GM19351 (cell line): ENCODE measurements around the gene PNPLA7.
"Not testable (repeated sequence)": the region's sequence is repeated elsewhere in the genome, so short reads cannot be mapped to it uniquely, and the experiment has no call there.

Experiments
- ATAC-seq: cut with Tn5 transposase; IDR thresholded peaks from one replicate; pipeline ENCODE4 v1.9.1; 2021; ENCODE audit warnings: mild to moderate bottlenecking, moderate library complexity; ENCODE audit not compliant: unreplicated experiment

The PNPLA7 gene

DNA sequence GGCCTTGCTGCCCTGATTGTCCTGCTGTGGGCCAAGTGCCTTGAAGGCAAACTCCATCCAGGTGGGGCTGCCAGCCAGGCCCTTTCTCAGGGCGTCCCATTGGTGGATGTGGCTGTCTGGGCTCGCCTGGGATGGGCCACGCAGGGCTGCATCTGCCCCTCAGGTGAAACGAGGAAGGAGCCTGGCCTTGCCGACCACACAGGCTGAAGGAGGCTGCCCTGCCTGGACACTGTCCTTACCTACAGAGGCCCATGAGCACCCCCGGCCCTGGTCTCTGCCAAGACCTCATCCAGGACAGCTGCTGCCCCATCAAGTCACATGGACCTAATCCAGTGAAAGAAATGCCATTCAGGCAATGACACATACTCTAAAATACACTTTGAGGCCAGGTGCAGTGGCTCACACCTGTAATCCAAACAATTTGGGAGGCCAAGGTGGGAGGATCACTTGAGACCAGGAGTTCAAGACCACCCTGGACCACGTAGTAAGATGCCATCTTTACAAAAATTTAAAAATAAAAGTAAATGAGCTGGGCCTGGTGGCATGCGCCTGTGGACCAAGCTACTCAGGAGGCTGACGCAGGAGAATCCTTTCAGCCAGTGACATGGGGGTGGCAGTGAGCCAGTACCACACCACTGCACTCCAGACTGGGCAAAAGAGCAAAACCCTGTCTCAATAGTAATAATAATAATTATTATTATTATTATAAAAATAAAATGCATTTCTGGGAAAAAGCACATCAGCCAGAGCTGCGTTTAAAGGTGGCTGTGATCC is 33.9 kb downstream of the PNPLA7 start:
- no peak for ATAC-seq

DNA sequence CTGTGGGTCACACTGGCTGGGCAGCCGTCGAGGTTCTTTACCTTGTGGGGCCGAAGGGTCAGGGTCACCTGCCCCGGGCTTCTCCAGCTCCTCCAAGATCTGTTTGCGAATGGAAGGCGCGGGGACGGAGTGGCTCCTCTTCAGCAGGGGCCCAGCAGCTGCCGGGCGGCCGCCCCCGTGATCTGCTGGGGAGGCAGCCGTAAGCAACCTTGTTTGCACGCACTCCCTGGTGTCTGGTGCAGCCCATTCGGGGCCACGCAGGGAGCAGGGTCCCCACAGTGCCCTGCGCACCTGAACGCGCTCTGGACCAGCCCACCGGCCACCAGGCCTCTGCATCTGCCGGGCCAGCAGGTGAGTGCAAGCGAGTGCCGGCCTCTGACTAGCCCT is 34.9 kb downstream of the PNPLA7 start:
- ATAC-seq: no peak

DNA sequence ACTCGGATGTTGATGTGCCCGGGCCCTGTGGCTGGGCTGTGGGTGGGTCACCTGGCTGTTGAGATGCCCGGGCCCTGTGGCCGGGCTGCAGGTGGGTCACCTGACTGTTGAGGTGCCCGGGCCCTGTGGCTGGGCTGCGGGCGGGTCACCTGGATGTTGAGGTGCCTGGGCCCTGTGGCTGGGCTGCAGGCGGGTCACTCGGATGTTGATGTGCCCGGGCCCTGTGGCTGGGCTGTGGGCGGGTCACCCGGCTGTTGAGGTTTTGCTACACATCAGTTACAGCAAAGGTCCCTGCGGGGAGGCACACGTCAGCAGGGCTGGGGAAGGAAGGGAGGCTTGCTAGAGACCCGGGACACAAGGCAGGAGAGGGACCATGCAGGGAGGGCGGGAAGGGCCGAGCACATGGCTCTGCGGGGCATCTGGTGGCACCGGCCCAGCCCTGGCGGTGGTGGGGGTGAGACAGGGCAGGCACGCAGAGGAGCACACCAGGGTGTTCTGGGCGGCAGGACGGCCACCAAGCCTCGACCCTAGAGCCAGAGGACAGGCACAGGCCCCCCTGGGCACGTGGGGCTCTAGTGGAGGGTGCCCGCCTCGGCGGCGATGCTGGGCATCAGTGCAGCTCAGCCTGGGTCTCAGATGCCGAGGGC is 35.4 kb downstream of the PNPLA7 start:
- no peak for ATAC-seq

DNA sequence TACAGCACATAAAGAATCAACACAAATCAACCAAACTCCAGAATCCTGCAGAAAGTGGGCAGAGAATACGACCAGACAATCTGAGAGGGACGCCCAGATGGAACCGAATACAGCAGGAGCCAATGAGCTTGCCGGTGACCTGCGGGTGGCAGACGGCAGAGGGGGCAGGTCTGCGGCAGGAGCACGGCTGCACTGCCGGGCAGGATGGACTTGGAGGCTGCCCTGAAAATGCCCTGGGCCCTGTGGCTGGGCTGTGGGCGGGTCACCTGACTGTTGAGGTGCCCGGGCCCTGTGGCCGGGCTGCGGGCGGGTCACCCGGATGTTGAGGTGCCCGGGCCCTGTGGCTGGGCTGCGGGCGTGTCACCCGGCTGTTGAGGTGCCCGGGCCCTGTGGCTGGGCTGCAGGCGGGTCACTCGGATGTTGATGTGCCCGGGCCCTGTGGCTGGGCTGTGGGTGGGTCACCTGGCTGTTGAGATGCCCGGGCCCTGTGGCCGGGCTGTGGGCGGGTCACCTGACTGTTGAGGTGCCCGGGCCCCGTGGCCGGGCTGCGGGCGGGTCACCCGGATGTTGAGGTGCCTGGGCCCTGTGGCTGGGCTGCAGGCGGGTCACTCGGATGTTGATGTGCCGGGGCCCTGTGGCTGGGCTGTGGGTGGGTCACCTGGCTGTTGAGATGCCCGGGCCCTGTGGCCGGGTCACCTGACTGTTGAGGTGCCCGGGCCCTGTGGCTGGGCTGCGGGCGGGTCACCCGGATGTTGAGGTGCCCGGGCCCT is 36.2 kb downstream of the PNPLA7 start:
- not testable (repeated sequence) for ATAC-seq

DNA sequence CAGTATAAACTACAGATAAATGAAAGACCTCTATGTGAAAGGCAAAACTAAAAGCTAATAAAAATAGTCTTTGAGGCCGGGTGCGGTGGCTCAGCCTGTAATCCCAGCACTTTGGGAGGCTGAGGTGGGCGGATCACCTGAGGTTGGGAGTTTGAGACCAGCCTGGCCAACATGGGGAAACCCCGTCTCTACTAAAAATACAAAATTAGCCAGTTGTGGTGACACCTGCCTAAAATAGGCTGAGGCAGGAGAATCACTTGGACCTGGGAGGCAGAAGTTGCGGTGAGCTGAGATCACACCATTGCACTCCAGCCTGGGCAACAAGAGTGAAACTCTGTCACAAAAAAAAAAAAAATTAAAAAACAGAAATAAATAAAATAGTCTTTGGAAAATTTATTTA is 37.1 kb downstream of the PNPLA7 start:
- ATAC-seq: not testable (repeated sequence)

DNA sequence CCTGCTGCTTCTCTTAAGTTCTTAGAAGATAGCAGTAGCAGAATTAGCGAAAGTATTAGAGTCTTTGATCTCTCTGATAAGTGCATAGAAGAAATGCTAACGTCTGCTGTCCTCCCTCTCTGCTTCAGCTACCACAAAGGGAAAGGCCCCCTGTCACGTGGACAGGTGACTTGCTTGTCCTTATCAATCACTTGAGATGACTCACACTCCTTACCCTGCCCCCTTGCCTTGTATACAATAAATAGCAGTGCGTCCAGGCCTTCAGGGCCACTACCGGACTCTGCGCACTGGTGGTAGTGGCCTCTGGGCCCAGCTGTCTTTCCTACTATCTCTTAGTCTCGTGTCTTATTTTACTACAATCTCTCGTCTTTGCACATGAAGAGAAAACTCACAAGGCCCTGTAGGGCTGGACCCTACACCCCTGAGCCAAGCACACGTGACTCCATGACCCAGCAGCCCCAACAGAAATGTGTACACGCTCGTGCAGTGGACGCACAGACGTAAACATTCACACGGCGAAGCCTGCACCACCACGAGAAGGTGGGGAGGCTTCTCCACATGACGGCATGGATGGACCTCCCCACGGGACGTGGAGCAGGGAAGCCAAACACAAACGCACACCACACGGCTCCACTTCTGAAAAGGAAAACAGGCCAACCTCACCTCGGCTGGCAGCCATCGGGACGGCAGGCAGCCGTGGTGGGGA is 38.3 kb downstream of the PNPLA7 start:
- no peak for ATAC-seq

DNA sequence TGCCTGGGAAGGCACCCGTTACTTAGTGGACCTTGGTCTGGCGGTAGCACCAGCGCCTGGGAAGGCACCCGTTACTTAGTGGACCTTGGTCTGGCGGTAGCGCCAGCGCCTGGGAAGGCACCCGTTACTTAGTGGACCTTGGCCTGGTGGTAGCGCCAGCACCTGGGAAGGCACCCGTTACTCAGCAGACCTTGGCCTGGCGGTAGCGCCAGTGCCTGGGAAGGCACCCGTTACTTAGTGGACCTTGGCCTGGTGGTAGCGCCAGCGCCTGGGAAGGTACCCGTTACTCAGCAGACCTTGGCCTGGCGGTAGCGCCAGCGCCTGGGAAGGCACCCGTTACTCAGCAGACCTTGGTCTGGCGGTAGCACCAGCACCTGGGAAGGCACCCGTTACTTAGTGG is 39.1 kb downstream of the PNPLA7 start:
- ATAC-seq: not testable (repeated sequence)

DNA sequence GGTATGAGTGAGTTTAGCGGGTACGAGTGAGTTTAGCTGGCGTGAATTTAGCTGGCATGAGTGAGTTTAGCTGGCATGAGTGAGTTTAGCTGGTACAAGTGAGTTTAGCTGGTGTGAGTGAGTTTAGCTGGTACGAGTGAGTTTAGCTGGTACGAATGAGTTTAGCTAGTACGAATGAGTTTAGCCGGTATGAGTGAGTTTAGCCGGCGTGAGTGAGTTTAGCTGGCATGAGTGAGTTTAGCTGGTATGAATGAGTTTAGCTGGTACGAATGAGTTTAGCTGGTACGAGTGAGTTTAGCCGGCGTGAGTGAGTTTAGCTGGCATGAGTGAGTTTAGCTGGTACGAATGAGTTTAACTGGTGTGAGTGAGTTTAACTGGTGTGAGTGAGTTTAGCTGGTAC is 41.0 kb downstream of the PNPLA7 start:
- no peak for ATAC-seq

DNA sequence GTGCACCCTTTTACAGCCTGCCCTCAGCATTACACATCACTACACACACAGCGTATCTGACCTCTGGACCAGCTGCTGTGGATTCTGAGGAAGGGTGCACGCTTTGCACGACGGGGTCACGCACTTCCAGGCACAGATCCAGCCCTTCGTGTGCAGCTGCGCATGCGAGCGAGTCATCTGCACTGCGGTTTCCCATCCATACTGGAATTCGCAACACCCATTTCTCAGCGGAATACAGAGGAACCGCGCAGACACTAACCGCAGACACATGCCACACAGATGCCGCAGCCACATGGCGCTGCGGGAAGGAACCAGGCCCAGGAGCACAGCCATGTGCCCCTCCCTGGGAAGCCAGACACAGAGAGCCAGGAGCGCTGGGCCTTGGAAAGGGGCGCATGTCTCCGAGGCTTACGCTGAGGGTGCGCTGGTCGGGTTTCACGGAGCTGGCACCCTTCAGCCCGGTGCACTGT is 43.5 kb downstream of the PNPLA7 start:
- no peak for ATAC-seq

DNA sequence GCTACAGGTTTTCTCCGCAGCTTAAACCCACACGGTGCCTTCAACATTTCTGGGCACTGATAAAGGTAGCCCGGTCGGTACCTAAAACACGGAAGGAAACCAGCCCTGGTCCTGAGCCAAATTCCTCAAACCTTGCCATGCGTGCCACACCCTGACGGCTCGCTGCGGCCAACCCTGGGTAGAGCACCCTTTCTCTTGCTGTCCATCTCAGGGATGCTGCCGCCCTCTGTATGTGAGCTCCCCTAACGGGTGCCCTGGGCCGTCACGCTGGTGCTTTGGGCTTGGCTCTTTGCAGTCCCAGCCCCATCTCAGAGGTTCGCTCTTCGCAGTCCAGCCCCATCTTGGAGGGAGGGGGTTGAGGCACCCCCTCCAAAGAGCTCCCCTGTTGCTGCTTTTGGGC is 43.9 kb downstream of the PNPLA7 start:
- no peak for ATAC-seq

DNA sequence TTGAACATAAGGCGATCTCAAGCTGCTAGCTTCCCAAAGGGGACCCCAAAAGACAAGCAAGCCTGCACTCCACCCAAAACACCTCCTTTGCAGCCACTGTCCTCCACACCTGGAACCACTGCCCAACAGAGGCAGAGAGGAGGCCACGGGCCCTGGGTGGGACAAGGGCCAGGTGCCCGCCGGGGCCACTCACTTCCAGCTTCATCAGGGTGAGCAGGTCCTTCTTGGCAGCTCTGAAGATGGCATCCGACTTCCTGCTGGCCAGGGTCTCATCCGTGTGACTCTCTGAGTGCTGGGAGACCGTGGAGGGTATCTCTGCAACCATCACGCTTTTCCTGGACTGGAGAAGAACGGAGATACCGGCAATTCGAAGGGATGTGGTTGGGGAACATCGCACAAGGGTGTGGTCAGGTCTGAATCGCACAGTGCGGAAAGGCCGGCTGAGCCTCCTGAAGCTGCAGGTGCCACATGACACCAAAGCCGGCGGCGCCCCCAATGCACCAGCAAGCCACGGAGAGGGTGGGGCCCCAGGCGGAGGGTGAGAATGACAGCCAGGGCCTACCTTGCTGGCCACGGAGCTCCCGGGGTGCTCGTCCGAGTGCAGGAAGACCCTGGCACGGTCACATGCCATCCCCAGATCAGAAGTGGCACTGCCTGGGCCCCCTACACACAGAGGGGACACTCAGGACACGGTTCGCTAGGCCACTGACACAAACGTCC is 44.6 kb downstream of the PNPLA7 start:
- no peak for ATAC-seq

DNA sequence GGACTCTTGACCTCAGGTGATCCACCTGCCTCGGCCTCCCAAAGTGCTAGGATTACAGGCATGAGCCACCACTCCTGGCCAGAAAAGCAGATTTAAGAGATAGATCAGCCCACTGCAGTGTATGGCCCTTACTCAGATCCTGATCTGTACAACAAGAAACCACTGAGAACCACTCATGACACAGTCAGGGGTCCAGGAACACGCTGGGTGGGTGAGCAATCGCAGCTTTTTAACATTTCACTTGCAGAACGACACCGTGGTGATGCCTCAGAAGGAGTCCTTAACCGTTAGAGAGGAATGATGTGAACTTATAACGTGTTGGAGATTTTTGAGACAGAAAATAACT is 45.8 kb downstream of the PNPLA7 start:
- ATAC-seq: no peak

DNA sequence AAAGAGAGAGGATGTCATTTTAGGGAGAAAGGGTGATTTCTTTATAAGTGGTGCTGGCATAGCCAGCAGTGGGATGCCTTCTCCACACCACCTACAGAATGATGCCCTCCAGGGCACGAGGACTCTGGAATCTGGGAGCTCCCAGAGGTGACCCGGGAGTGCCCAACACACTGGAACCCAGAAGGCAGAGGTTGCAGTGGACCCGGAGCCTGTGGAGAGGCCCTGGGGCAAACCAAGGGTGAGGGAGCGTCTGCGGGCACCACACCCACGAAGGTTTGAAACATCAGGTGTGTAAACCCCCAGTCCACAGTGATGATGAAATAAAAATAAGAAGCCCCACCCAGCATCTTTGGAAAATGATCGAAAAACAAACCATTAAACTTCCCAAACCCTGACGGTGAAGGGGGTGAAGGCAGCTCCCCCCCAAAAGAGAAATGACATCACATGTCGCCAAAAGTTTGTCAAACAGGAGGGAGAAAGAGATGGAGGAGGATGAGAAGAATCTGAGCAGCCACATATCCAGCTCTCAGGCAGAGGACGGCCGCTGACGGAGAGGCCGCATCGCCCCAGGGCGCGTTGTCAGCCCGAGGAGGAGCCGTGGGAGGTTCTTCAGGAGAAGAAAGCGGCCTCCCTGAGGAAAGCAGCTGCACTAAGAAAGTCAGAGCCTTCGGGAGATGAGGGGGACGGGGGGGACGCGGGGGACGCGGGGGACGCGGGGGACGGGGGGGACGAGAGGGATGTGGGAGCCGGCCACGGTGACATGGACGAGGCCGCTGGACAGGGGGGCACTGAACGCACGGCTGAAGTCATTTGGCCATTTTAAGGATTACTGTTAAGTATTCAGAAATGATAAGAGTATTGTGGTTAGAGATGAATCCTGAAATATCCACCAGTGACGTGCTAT is 47.9 kb downstream of the PNPLA7 start:
- ATAC-seq: no peak

DNA sequence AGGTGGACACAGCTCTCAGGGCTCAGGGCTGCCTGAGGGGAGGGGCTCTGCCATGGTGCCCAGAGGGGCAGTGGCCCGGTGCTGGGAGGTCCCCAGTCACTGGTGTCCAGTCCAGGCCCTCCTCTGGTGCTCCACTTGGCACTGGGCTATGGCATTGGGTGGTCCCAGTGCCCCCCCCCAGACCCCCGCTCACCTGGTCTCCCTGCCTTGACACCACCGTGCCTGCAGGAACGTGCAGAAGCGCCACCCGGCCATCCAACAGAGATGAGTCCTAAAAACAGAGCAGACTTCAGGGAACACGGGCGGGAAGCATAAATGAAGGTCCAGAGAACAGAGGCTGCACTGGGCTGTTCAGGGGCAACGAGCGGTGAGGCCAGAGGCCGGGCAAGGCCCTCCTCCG is 48.7 kb downstream of the PNPLA7 start:
- ATAC-seq: no peak

DNA sequence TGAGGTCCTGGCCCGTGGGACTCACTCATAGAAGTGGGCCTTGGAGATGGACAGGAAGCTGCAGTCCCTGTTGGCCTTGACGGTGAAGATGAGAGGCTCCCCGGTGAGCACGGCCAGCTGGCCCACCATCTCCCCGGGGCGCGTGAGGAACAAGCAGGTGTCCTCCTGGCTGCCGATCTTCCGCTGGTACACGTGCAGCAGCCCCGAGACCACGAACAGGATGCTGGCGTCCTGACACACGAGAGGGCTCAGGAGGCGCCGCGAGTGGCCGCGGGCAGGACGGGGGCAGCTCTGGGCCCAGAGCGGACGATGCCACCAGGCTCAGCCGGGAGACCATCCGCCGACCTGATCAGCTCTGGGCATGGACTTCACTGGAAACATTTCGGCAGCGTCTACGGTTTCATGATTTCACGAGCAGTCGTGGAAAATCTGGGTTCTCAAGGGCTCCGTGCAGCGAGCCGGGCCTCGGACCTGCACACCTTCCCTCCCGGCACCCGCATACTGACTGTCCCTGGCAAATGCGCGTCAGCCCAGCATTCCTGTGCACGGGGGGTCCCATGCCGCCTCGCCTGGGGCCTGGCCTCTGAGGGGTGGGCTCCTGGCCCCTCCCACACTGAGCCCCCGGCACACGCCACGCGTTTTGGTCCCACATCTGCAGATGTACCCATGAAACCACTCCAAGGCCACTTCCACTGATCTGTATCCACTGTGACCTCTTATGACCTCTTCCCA is 49.4 kb downstream of the PNPLA7 start:
- ATAC-seq: no peak

DNA sequence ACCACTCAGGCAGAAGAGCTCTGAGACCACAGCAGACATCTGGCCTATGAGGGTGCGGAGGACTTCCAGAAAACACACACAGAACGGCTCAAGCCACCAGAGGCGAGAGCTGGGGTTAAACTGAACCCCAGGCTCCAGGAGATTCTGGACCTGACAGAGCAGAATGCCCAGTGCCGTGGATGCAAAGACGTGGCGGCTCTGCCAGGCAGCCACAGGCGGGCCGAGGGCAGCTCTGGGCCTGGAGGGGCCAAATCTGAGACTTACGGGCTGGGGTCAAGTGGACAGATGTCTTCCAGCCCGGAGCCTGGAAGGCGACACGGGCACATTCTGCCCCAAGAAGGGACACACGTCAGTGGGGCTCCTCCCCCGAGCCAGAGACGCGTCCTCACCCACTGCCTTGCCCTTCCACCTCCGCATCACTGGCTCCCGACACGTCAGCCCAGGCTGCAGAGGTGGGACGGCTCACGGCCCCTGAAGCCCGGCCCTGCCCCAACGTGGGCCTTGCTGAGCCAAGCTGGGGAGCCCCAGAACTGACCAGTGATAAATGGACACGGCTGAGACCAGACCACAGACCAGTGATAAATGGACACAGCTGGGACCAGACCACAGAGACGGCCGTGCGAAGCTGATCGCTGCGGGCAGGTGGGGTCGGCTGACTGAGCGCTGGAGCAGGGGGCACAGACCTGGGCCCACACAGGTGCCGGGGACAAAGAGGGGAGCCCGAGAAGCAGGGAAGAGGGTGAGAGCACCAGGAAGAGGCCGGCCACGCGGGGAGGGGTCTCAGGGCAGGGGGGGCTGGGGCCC is 50.1 kb downstream of the PNPLA7 start:
- ATAC-seq: no peak

DNA sequence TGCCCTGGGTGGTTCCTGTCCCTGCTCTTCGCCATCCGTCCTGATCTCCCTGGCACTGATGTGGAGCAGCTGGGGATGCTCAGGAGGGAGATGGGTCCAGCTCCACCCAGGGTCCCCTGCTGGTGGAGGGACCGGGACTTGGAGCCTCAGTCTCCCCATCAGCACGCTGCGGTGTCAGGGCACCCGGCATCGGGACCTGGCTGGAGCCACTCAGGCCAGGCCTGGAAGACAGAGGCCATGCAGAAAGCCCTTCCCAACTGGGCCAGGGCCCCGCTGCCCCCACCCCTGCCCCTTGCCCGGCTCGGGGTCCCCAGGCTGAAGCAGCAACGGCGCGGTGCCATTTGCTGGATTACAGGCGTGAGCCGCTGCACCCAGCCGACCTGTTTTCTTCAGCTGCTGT is 50.8 kb downstream of the PNPLA7 start:
- ATAC-seq: no peak

DNA sequence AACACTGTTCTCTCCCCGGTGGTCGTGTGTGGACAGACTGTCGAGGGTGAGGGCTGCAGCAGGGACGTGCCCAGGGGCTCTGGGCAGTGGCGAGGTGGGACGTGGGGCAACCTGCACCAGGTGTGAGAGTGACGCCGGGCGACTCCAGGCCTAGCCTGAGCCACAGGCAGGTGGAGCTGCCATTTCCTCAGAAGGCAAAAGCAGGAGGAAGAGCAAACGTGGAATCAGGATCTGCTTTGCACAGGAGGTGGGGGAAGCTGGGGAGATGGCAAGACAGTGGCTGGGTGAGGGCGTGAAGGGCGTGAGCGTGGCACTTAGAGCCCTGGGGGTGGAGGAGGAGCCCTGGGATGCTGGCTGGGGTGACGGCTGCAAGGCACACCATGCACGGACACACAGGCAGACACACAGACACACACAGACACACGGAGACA is 51.5 kb downstream of the PNPLA7 start:
- no peak for ATAC-seq
